NCI-H2081 treated with DMSO at 0.1 percent for 48 hours (cell line): ENCODE measurements around the gene CPN2.

ENCODE experiments used
- DNase-seq: peaks from one replicate; lab custom pipeline; 2025; lab: John Stamatoyannopoulos, UW

CPN2 gene

GRCh38 chr3:194351080-194351672, at the start of gene CPN2:
TSS of gene CPN2 (minus strand) at chr3:194351328. CDS start at chr3:194342702, 8,626 bp downstream.
- no peak for DNase-seq

- DNase-seq: no peak
These were observed 48.8 kb upstream of the CPN2 start for GRCh38 chr3:194399874-194400411.

GRCh38 chr3:194399166-194399565, 48.0 kb upstream of the CPN2 start, which contains the start of gene GP5:
TSS of gene GP5 (minus strand) at chr3:194399266. CDS start at chr3:194398282, 984 bp downstream.
- no peak for DNase-seq

GRCh38 chr3:194397757-194398312, 46.7 kb upstream of the CPN2 start:
- no peak for DNase-seq

- DNase-seq: no peak
These were observed 46.0 kb upstream of the CPN2 start for GRCh38 chr3:194396859-194397756.

- DNase-seq: no peak
These were observed 45.4 kb upstream of the CPN2 start for GRCh38 chr3:194396539-194396858.

- DNase-seq: no peak
These were observed 44.8 kb upstream of the CPN2 start for GRCh38 chr3:194395778-194396538.

GRCh38 chr3:194395212-194395611, 44.1 kb upstream of the CPN2 start:
- peak; percentile 99 for DNase-seq

- DNase-seq: no peak
These were observed 41.4 kb upstream of the CPN2 start for GRCh38 chr3:194392576-194392975.

GRCh38 chr3:194390835-194391234, 39.7 kb upstream of the CPN2 start:
- DNase-seq: no peak

GRCh38 chr3:194389269-194389668, 38.1 kb upstream of the CPN2 start:
- no peak for DNase-seq

GRCh38 chr3:194387926-194388418, 36.8 kb upstream of the CPN2 start:
- no peak for DNase-seq

- no peak for DNase-seq
These were observed 36.1 kb upstream of the CPN2 start for GRCh38 chr3:194387276-194387675.

- DNase-seq: no peak
These were observed 35.5 kb upstream of the CPN2 start for GRCh38 chr3:194386648-194387047.

- no peak for DNase-seq
These were observed 34.9 kb upstream of the CPN2 start for GRCh38 chr3:194386066-194386465.

- DNase-seq: no peak
These were observed 33.5 kb upstream of the CPN2 start for GRCh38 chr3:194384569-194385001.

- DNase-seq: no peak
These were observed 33.0 kb upstream of the CPN2 start for GRCh38 chr3:194384156-194384555.

- DNase-seq: no peak
These were observed 32.3 kb upstream of the CPN2 start for GRCh38 chr3:194383276-194383940.

GRCh38 chr3:194382892-194383223, 31.7 kb upstream of the CPN2 start:
- no peak for DNase-seq

- no peak for DNase-seq
These were observed 31.2 kb upstream of the CPN2 start for GRCh38 chr3:194382196-194382891.

GRCh38 chr3:194381460-194381875, 30.3 kb upstream of the CPN2 start:
- DNase-seq: no peak
